HCT116 (cell line): Measurements from ENCODE around the gene AFAP1. TPM values are rescaled to one million over a fixed set of nuclear protein-coding genes. Genes with fewer than 3 reads are reported as not detected.

Source experiments
- ATAC-seq: fragments of 200-7000 bp; cut with Tn5 transposase; 2 replicates; pipeline ENCODE4 v1.9.1; 2020; ENCODE audit warnings: mild to moderate bottlenecking, moderate library complexity
- BruUV-seq: library from RNA; stranded (reverse); fragments of 400-500 nt; replicated peaks from 2 replicates; lab custom pipeline; 2021; lab: Mats Ljungman, UMichigan
- CTCF ChIA-PET: fragments of 300-600 bp; sonication (Branson Sonifier 250); formaldehyde crosslinking; loops from one replicate; lab custom pipeline; 2021; ENCODE audit warnings: antibody characterized with exemption; lab: Charles Lee
- POLR2A ChIA-PET: fragments of 300-600, 350-600 bp; sonication (Branson Sonifier 250); formaldehyde crosslinking; loops from one replicate; lab custom pipeline; 2021; ENCODE audit warnings: antibody characterized with exemption; lab: Charles Lee
- RAD21 ChIA-PET, 2 experiments: fragments of 300-600 bp; sonication (Branson Sonifier 250); formaldehyde crosslinking; loops; one replicate each; lab custom pipeline; 2023; ENCODE audit warnings: low total read pairs in 2 of 2; ENCODE audit not compliant: uncharacterized antibody in 2 of 2, unreplicated experiment in 2 of 2, low non-redundant PET in 1 of 2; lab: Charles Lee
- DNase-seq: peaks from one replicate; pipeline ENCODE4 v3.0.0-alpha.2; 2010; ENCODE audit warnings: low read depth, low spot score
- H2AFZ ChIP-seq: fragments of 200-600 bp; shearing (Covaris generic), sonication (generic); 2 replicates; pipeline ENCODE4 v1.6.1; 2017; ENCODE audit warnings: low read depth, mixed run types, mixed read lengths, antibody characterized with exemption, low read length; ENCODE audit not compliant: poor library complexity, severe bottlenecking
- H3K27ac ChIP-seq: 2 replicates; pipeline ENCODE4 v1.5.1; 2012; ENCODE audit warnings: low read depth, low read length
- H3K27me3 ChIP-seq: fragments of 200-600 bp; sonication (generic); 2 replicates; pipeline ENCODE4 v1.6.1; 2016; ENCODE audit warnings: mixed run types, low read length, mixed read lengths; ENCODE audit not compliant: insufficient read depth
- H3K36me3 ChIP-seq, 2 experiments: fragments of 200-500 bp in 1 of 2; fragments of 200-600 bp in 1 of 2; sonication (Bioruptor generic) in 1 of 2; sonication (generic) in 1 of 2; 2 replicates each; pipeline versions ENCODE4 v1.5.1 to v1.6.1; 2014 to 2016; ENCODE audit warnings: low read length in 2 of 2, inconsistent platforms in 1 of 2, mixed read lengths in 1 of 2, mixed run types in 1 of 2; ENCODE audit not compliant: insufficient read depth in 2 of 2, control insufficient read depth in 1 of 2
- H3K4me1 ChIP-seq, 2 experiments: fragments of 200-600 bp in 1 of 2; sonication (generic) in 1 of 2; 2 replicates each; pipeline versions ENCODE4 v1.5.1 to v1.6.1; 2012 to 2017; ENCODE audit warnings: low read length in 2 of 2, inconsistent platforms in 1 of 2, mild to moderate bottlenecking in 1 of 2, mixed read lengths in 1 of 2, mixed run types in 1 of 2, moderate library complexity in 1 of 2; ENCODE audit not compliant: insufficient read depth in 2 of 2, control insufficient read depth in 1 of 2
- H3K4me2 ChIP-seq: fragments of 200-600 bp; sonication (generic); 2 replicates; pipeline ENCODE4 v1.6.1; 2017; ENCODE audit warnings: mixed run types, low read length, mixed read lengths
- H3K4me3 ChIP-seq, 2 experiments: fragments of 200-600 bp in 1 of 2; sonication (generic) in 1 of 2; replicated peaks in 1 of 2; 2 replicates each; pipeline ENCODE4 v1.5.1; 2011 to 2016; ENCODE audit warnings: low read length in 2 of 2, control low read depth in 1 of 2, low read depth in 1 of 2, mild to moderate bottlenecking in 1 of 2, mixed read lengths in 1 of 2, mixed run types in 1 of 2
- H3K79me2 ChIP-seq: fragments of 200-600 bp; sonication (generic); 2 replicates; pipeline ENCODE4 v1.6.1; 2017; ENCODE audit warnings: mild to moderate bottlenecking, mixed run types, low read length, moderate library complexity, mixed read lengths; ENCODE audit not compliant: insufficient read depth
- H3K9ac ChIP-seq: fragments of 200-600 bp; sonication (generic); 2 replicates; pipeline ENCODE4 v1.6.1; 2016; ENCODE audit warnings: low read length, mixed read lengths
- H3K9me2 ChIP-seq: fragments of 200-600 bp; sonication (generic), shearing (Covaris generic); 2 replicates; pipeline ENCODE4 v1.6.1; 2017; ENCODE audit warnings: mixed run types, mild to moderate bottlenecking, moderate library complexity; ENCODE audit not compliant: insufficient read depth
- H3K9me3 ChIP-seq, 2 experiments: fragments of 200-500 bp in 1 of 2; fragments of 200-600 bp in 1 of 2; sonication (Bioruptor generic) in 1 of 2; sonication (generic) in 1 of 2; 2 replicates each; pipeline ENCODE4 v1.6.1; 2014 to 2017; ENCODE audit warnings: low read length in 2 of 2, mixed read lengths in 2 of 2, inconsistent platforms in 1 of 2, low read depth in 1 of 2, mild to moderate bottlenecking in 1 of 2, mixed run types in 1 of 2, moderate library complexity in 1 of 2; ENCODE audit not compliant: control insufficient read depth in 1 of 2, insufficient read depth in 1 of 2
- H4K20me1 ChIP-seq: fragments of 200-600 bp; sonication (generic), shearing (Covaris generic); 2 replicates; pipeline ENCODE4 v1.6.1; 2017; ENCODE audit warnings: mixed run types, mild to moderate bottlenecking, moderate library complexity; ENCODE audit not compliant: insufficient read depth
- CBX3 ChIP-seq: IDR thresholded peaks from 2 replicates; pipeline ENCODE4 v1.6.1; 2012; ENCODE audit warnings: low read depth
- CEBPB ChIP-seq: IDR thresholded peaks from 2 replicates; pipeline ENCODE4 v1.6.1; 2012; ENCODE audit warnings: low read depth
- EGR1 ChIP-seq: IDR thresholded peaks from 2 replicates; pipeline ENCODE4 v1.6.1; 2012; ENCODE audit warnings: low read depth
- ELF1 ChIP-seq: IDR thresholded peaks from 2 replicates; pipeline ENCODE4 v1.6.1; 2012; ENCODE audit warnings: low read depth, borderline replicate concordance
- EZH2 ChIP-seq: fragments of 200-600 bp; sonication (generic); IDR thresholded peaks from 2 replicates; pipeline ENCODE4 v1.6.1; 2017; ENCODE audit warnings: antibody characterized with exemption, mixed run types
- EZH2phosphoT487 ChIP-seq: fragments of 200-600 bp; IDR thresholded peaks from 2 replicates; pipeline ENCODE4 v1.6.1; 2018; ENCODE audit warnings: antibody characterized with exemption, borderline replicate concordance
- FOSL1 ChIP-seq: IDR thresholded peaks from 2 replicates; pipeline ENCODE4 v1.6.1; 2012; ENCODE audit warnings: low read depth
- JUND ChIP-seq: IDR thresholded peaks from 2 replicates; pipeline ENCODE4 v1.6.1; 2012
- POLR2A ChIP-seq: IDR thresholded peaks from 2 replicates; pipeline ENCODE4 v1.7.0; 2011; ENCODE audit warnings: borderline replicate concordance; ENCODE audit not compliant: insufficient read depth, insufficient read length; ENCODE audit errors: extremely low read depth
- POLR2AphosphoS5 ChIP-seq: IDR thresholded peaks from 2 replicates; pipeline ENCODE4 v1.6.1; 2011; ENCODE audit warnings: mild to moderate bottlenecking, low read depth, low read length, moderate library complexity
- RAD21 ChIP-seq: IDR thresholded peaks from 2 replicates; pipeline ENCODE4 v1.6.1; 2012; ENCODE audit warnings: low read depth, mild to moderate bottlenecking
- SIN3A ChIP-seq: IDR thresholded peaks from 2 replicates; pipeline ENCODE4 v1.6.1; 2012; ENCODE audit warnings: low read depth
- SP1 ChIP-seq: IDR thresholded peaks from 2 replicates; pipeline ENCODE4 v1.6.1; 2012; ENCODE audit warnings: low read depth
- SRF ChIP-seq: IDR thresholded peaks from 2 replicates; pipeline ENCODE4 v1.6.1; 2012; ENCODE audit warnings: low read depth
- TCF7L2 ChIP-seq: IDR thresholded peaks from 2 replicates; pipeline ENCODE4 v1.7.0; 2011; ENCODE audit warnings: borderline replicate concordance, inconsistent platforms; ENCODE audit not compliant: insufficient read depth, insufficient read length; ENCODE audit errors: extremely low read depth
- intact Hi-C: fragments of 100-400 bp; cut with micrococcal nuclease; formaldehyde crosslinking; loops from 2 replicates; pipeline ENCODE4 v1.10.0; 2022
- total RNA-seq: library from RNA; stranded (reverse); gene quantifications from one replicate; pipeline ENCODE4 v1.2.1, GENCODE V29; 2021; ENCODE audit not compliant: unreplicated experiment
- TF ChIP-seq, protein P1 (sequence below), 3 experiments: fragments of 200-600 bp in 1 of 3; sonication (generic) in 1 of 3; IDR thresholded peaks in 2 of 3; conservative IDR thresholded peaks in 1 of 3; 2 replicates each; pipeline ENCODE4 v1.5.1; 2012 to 2017; ENCODE audit warnings: low read depth in 2 of 3, low read length in 2 of 3, antibody characterized with exemption in 1 of 3, borderline replicate concordance in 1 of 3, control low read depth in 1 of 3, mild to moderate bottlenecking in 1 of 3, mixed read lengths in 1 of 3, mixed run types in 1 of 3, moderate library complexity in 1 of 3; ENCODE audit not compliant: insufficient read depth in 1 of 3
- TF ChIP-seq, protein P2 (sequence below): IDR thresholded peaks from 2 replicates; pipeline ENCODE4 v1.6.1; 2012; ENCODE audit warnings: low read depth
- TF ChIP-seq, protein P3 (sequence below): IDR thresholded peaks from 2 replicates; pipeline ENCODE4 v1.6.1; 2012

Gene AFAP1
- total RNA-seq, 1 experiment from 2014 or later: 19.4 TPM

DNA sequence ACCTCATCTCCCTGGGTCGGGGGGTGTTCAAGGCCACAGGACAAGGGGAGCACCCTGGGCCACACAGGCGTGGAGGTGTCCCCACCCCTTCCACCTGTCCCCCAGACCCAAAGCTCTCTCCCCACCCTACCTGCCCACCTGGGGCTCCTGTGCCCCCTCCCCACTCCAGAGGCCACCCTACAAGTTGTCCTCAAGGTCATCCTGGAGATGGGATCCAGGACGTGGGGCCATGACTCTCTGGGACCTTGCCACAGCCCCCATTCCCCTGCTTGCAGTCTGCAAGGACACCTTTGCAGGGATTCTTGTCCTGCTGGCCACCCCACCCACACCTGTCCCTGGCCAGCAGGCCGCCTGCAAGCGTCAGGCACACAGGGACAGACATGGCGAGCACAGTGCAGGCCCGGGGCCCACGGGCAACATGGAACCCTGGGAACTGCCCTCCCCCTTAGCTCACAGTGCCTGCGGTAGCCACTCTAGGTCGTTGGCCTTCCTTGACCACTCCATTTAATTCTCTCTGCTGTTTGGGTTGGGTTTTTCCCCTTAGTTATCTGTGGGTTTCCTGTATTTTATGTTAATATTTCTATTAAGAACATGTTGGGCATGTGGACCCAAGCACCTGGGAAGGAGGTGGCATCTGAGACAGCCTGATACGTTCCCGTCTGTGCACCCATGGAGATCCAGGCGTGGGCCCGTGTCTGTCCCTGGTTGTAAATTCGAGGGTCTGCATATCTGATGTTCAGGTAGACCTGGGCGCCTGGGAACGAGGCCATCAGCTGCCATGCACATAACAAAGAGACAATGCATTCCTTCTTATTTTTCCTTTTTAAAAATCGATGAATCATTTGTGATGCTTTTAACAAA lies 197.5 kb downstream of the AFAP1 start:
- Histone ChIP-seq H4K20me1 (no peaks in the 10 kb centered on the region), H2AFZ (no peak overlapping the region)
- TF ChIP-seq, protein P1, sequence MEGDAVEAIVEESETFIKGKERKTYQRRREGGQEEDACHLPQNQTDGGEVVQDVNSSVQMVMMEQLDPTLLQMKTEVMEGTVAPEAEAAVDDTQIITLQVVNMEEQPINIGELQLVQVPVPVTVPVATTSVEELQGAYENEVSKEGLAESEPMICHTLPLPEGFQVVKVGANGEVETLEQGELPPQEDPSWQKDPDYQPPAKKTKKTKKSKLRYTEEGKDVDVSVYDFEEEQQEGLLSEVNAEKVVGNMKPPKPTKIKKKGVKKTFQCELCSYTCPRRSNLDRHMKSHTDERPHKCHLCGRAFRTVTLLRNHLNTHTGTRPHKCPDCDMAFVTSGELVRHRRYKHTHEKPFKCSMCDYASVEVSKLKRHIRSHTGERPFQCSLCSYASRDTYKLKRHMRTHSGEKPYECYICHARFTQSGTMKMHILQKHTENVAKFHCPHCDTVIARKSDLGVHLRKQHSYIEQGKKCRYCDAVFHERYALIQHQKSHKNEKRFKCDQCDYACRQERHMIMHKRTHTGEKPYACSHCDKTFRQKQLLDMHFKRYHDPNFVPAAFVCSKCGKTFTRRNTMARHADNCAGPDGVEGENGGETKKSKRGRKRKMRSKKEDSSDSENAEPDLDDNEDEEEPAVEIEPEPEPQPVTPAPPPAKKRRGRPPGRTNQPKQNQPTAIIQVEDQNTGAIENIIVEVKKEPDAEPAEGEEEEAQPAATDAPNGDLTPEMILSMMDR (IDR thresholded peaks at IDR 0.05 in 2 of 3, conservative IDR thresholded peaks at IDR 0.05 in 1 of 3; ENCODE audit: borderline replicate concordance in 1 of 3, insufficient read depth in 1 of 3, low read depth in 2 of 3, low read length in 2 of 3): no peak
- no peak for TF ChIP-seq SP1
- TF ChIP-seq RAD21: no peak
- TF ChIP-seq, protein P2, sequence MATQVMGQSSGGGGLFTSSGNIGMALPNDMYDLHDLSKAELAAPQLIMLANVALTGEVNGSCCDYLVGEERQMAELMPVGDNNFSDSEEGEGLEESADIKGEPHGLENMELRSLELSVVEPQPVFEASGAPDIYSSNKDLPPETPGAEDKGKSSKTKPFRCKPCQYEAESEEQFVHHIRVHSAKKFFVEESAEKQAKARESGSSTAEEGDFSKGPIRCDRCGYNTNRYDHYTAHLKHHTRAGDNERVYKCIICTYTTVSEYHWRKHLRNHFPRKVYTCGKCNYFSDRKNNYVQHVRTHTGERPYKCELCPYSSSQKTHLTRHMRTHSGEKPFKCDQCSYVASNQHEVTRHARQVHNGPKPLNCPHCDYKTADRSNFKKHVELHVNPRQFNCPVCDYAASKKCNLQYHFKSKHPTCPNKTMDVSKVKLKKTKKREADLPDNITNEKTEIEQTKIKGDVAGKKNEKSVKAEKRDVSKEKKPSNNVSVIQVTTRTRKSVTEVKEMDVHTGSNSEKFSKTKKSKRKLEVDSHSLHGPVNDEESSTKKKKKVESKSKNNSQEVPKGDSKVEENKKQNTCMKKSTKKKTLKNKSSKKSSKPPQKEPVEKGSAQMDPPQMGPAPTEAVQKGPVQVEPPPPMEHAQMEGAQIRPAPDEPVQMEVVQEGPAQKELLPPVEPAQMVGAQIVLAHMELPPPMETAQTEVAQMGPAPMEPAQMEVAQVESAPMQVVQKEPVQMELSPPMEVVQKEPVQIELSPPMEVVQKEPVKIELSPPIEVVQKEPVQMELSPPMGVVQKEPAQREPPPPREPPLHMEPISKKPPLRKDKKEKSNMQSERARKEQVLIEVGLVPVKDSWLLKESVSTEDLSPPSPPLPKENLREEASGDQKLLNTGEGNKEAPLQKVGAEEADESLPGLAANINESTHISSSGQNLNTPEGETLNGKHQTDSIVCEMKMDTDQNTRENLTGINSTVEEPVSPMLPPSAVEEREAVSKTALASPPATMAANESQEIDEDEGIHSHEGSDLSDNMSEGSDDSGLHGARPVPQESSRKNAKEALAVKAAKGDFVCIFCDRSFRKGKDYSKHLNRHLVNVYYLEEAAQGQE: no peak
- TF ChIP-seq EZH2phosphoT487: no peak
- TF ChIP-seq CEBPB: no peak
- TF ChIP-seq EZH2: no peak
- TF ChIP-seq JUND: no peak
- TF ChIP-seq, protein P3, sequence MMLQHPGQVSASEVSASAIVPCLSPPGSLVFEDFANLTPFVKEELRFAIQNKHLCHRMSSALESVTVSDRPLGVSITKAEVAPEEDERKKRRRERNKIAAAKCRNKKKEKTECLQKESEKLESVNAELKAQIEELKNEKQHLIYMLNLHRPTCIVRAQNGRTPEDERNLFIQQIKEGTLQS: no peak
- no peak for TF ChIP-seq CBX3
- TF ChIP-seq TCF7L2: no peak
- no peak for TF ChIP-seq SRF
- no peak for TF ChIP-seq SIN3A
- TF ChIP-seq POLR2AphosphoS5: no peak
- no peak for TF ChIP-seq FOSL1
- no peak for TF ChIP-seq EGR1
- no peak for TF ChIP-seq ELF1
- TF ChIP-seq POLR2A: no peak
- TF ChIP-seq, all 23 proteins: peak for 0
- ATAC-seq (no peak), DNase-seq (no peak)
- no peaks in the 10 kb centered on the region for H3K27me3 ChIP-seq
- no peak overlapping the region for H3K4me2 ChIP-seq
- no peaks in the 10 kb centered on the region for H3K9me2 ChIP-seq
- RAD21 ChIA-PET: no interaction called here
- H3K79me2 ChIP-seq: no peaks in the 10 kb centered on the region
- CTCF ChIA-PET: no interaction called here
- intact Hi-C loops: no loop called here
- H3K27ac ChIP-seq: no peak overlapping the region
- H3K4me1 ChIP-seq: no peaks in the 10 kb centered on the region
- H3K36me3 ChIP-seq: no peaks in the 10 kb centered on the region
- H3K9ac ChIP-seq: no peak overlapping the region
- no peak overlapping the region for H3K4me3 ChIP-seq
- POLR2A ChIA-PET: no interaction called here
- BruUV-seq: no TSS peak
- no peaks in the 10 kb centered on the region for H3K9me3 ChIP-seq
